CD14-positive monocyte (primary cell): Measurements from ENCODE around the gene CTAGE1. TPM values are rescaled to one million over a fixed set of nuclear protein-coding genes. Genes with fewer than 3 reads are reported as not detected.

Experiments used
- DNase-seq, 3 donors: peaks; one replicate each; pipeline ENCODE4 v3.0.0-alpha.2; 2011 to 2022
- H2AFZ ChIP-seq: 2 replicates; pipeline ENCODE4 v1.6.0; 2012; ENCODE audit warnings: mild to moderate bottlenecking, low read depth, low read length, inconsistent platforms; ENCODE audit not compliant: insufficient read depth, poor library complexity, severe bottlenecking
- H3K27ac ChIP-seq, 2 donors: 1 replicate in 1 of 2; 2 replicates in 1 of 2; pipeline ENCODE4 v1.5.1; 2012 to 2013; ENCODE audit warnings: low read length in 2 of 2, control low read depth in 1 of 2, inconsistent platforms in 1 of 2, low read depth in 1 of 2, mild to moderate bottlenecking in 1 of 2
- H3K27me3 ChIP-seq, 2 donors: one replicate each; pipeline versions ENCODE4 v1.6.0 to v1.6.1; 2011 to 2013; ENCODE audit warnings: low read length in 2 of 2; ENCODE audit not compliant: control insufficient read depth in 2 of 2, insufficient read depth in 2 of 2
- H3K36me3 ChIP-seq, 2 donors: replicated peaks in 1 of 2; 1 replicate in 1 of 2; 2 replicates in 1 of 2; pipeline versions ENCODE4 v1.5.1 to v1.6.1; 2012 to 2013; ENCODE audit warnings: low read length in 2 of 2, control low read depth in 1 of 2, inconsistent platforms in 1 of 2, mild to moderate bottlenecking in 1 of 2; ENCODE audit not compliant: insufficient read depth in 2 of 2, control insufficient read depth in 1 of 2
- H3K4me1 ChIP-seq, 2 donors: 1 replicate in 1 of 2; 2 replicates in 1 of 2; pipeline versions ENCODE4 v1.5.1 to v1.6.1; 2012 to 2013; ENCODE audit warnings: low read length in 2 of 2, control low read depth in 1 of 2, inconsistent platforms in 1 of 2, mild to moderate bottlenecking in 1 of 2, moderate library complexity in 1 of 2; ENCODE audit not compliant: insufficient read depth in 2 of 2, control insufficient read depth in 1 of 2
- H3K4me2 ChIP-seq: replicated peaks from 2 replicates; pipeline ENCODE3; 2012; ENCODE audit warnings: low read length, moderate library complexity, mild to moderate bottlenecking; ENCODE audit not compliant: poor library complexity, severe bottlenecking; ENCODE audit errors: extremely low read depth
- H3K4me3 ChIP-seq, 3 experiments: fragments of 200-600 bp in 1 of 3; sonication (generic) in 1 of 3; replicated peaks in 1 of 3; 1 replicate in 2 of 3; 2 replicates in 1 of 3; pipeline ENCODE4 v1.5.1; 2011 to 2013; ENCODE audit warnings: low read length in 3 of 3, mild to moderate bottlenecking in 3 of 3, control low read depth in 2 of 3, low read depth in 2 of 3, inconsistent platforms in 1 of 3, moderate library complexity in 1 of 3
- H3K79me2 ChIP-seq: 2 replicates; pipeline ENCODE4 v1.6.0; 2012; ENCODE audit warnings: mild to moderate bottlenecking, control low read depth, inconsistent platforms, low read length, moderate library complexity; ENCODE audit not compliant: insufficient read depth
- H3K9ac ChIP-seq: 2 replicates; pipeline ENCODE4 v1.6.0; 2017; ENCODE audit warnings: low read length, mild to moderate bottlenecking; ENCODE audit not compliant: insufficient read depth, poor library complexity, severe bottlenecking
- H3K9me3 ChIP-seq, 2 donors: replicated peaks in 1 of 2; 1 replicate in 1 of 2; 2 replicates in 1 of 2; pipeline versions ENCODE4 v1.5.1 to v1.6.1; 2012 to 2013; ENCODE audit warnings: low read length in 2 of 2, control low read depth in 1 of 2; ENCODE audit not compliant: control insufficient read depth in 1 of 2, insufficient read depth in 1 of 2
- H4K20me1 ChIP-seq: 2 replicates; pipeline ENCODE4 v1.6.0; 2012; ENCODE audit warnings: mild to moderate bottlenecking, low read length, control low read depth, moderate library complexity; ENCODE audit not compliant: insufficient read depth
- H3K27ac Mint-ChIP-seq, 7 donors: one replicate each; pipeline ENCODE4 v1.8.0; 2020; ENCODE audit warnings: mild to moderate bottlenecking in 7 of 7, mixed read lengths in 7 of 7, moderate library complexity in 6 of 7, inconsistent platforms in 2 of 7
- H3K27me3 Mint-ChIP-seq, 3 donors: one replicate each; pipeline ENCODE4 v1.8.0; 2021 to 2022; ENCODE audit warnings: low read depth in 3 of 3, mild to moderate bottlenecking in 3 of 3, mixed read lengths in 3 of 3, moderate library complexity in 3 of 3, inconsistent platforms in 1 of 3
- H3K36me3 Mint-ChIP-seq, 2 donors: one replicate each; pipeline ENCODE4 v1.8.0; 2020; ENCODE audit warnings: mixed read lengths in 2 of 2, inconsistent platforms in 1 of 2, mild to moderate bottlenecking in 1 of 2
- H3K4me1 Mint-ChIP-seq: one replicate; pipeline ENCODE4 v1.8.0; 2020; ENCODE audit warnings: mild to moderate bottlenecking, mixed read lengths
- H3K4me3 Mint-ChIP-seq, 2 donors: one replicate each; pipeline ENCODE4 v1.8.0; 2020; ENCODE audit warnings: mild to moderate bottlenecking in 2 of 2, mixed read lengths in 2 of 2, moderate library complexity in 1 of 2
- H3K9me3 Mint-ChIP-seq, 7 donors: one replicate each; pipeline ENCODE4 v1.8.0; 2020 to 2022; ENCODE audit warnings: mixed read lengths in 7 of 7, mild to moderate bottlenecking in 6 of 7, moderate library complexity in 6 of 7, inconsistent platforms in 2 of 7
- WGBS: methylation state at CpG from one replicate; pipeline ENCODE4 v1.1.5; 2013; ENCODE audit warnings: missing lambda C conversion rate; ENCODE audit not compliant: insufficient coverage; 5-methylcytosine and 5-hydroxymethylcytosine counted together
- intact Hi-C, 2 donors: fragments of 100-400 bp; cut with micrococcal nuclease; formaldehyde crosslinking; loops; one replicate each; pipeline versions ENCODE4 v1.15.0 to v1.15.1; 2023
- polyA plus RNA-seq, 3 donors: library from polyadenylated mRNA; depleted of rRNA in 1 of 3; unstranded in 2 of 3; stranded (reverse) in 1 of 3; fragments of 300-500 nt in 2 of 3; fragments of >200 nt in 1 of 3; fragmentation: Illumina TruSeq in 2 of 3; gene quantifications; 1 replicate in 2 of 3; 2 replicates in 1 of 3; pipeline ENCODE4 v1.2.3, GENCODE V29; 2012 to 2021
- TF ChIP-seq, protein P1 (sequence below): fragments of 200-600 bp; IDR thresholded peaks from one replicate; pipeline ENCODE4 v1.8.0; 2022; ENCODE audit warnings: antibody characterized with exemption, mild to moderate bottlenecking

Gene CTAGE1
- polyA plus RNA-seq, 3 donors: not detected

DNA sequence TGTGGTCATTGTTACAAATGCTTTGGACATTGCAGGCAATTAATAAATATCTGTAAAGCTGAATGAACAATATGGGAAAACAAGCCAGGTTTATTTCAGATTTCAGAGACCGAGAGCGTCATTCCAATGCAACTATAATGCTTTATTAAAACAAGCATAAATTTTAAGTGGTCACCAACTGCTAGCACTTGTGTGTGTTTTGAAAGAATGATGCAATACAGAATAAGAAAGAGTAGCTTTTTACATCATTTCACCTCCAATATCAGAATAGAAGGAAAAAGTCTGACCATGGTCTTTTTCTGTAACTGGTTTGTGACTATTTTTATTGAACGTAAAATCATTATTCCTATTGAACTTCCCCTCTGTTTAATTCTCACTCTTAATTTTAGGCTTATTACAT lies 7.6 kb downstream of the CTAGE1 start:
- intact Hi-C loops: no loop called here
- no peak overlapping the region for H2AFZ ChIP-seq
- H3K9ac ChIP-seq: no peak overlapping the region
- H3K4me1 Mint-ChIP-seq: no peaks in the 10 kb centered on the region
- no peaks in the 10 kb centered on the region for H3K36me3 Mint-ChIP-seq
- H3K27ac ChIP-seq: no peak overlapping the region
- H3K9me3 ChIP-seq: peaks cover 1 to 13% of the 10 kb centered on the region in 2 donors
- peaks cover 5 to 11% (median 8%) of the 10 kb centered on the region in 7 donors for H3K9me3 Mint-ChIP-seq
- H3K4me3 ChIP-seq: no peak overlapping the region
- TF ChIP-seq, protein P1, sequence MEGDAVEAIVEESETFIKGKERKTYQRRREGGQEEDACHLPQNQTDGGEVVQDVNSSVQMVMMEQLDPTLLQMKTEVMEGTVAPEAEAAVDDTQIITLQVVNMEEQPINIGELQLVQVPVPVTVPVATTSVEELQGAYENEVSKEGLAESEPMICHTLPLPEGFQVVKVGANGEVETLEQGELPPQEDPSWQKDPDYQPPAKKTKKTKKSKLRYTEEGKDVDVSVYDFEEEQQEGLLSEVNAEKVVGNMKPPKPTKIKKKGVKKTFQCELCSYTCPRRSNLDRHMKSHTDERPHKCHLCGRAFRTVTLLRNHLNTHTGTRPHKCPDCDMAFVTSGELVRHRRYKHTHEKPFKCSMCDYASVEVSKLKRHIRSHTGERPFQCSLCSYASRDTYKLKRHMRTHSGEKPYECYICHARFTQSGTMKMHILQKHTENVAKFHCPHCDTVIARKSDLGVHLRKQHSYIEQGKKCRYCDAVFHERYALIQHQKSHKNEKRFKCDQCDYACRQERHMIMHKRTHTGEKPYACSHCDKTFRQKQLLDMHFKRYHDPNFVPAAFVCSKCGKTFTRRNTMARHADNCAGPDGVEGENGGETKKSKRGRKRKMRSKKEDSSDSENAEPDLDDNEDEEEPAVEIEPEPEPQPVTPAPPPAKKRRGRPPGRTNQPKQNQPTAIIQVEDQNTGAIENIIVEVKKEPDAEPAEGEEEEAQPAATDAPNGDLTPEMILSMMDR: no peak
- H4K20me1 ChIP-seq: no peaks in the 10 kb centered on the region
- no peaks in the 10 kb centered on the region for H3K79me2 ChIP-seq
- H3K27me3 ChIP-seq: no peaks in the 10 kb centered on the region
- no peaks in the 10 kb centered on the region for H3K4me1 ChIP-seq
- H3K27ac Mint-ChIP-seq: no peak overlapping the region
- H3K36me3 ChIP-seq: no peaks in the 10 kb centered on the region
- no peak for DNase-seq
- no peak overlapping the region for H3K4me2 ChIP-seq
- H3K27me3 Mint-ChIP-seq: peaks cover 0 to 4% (median 2%) of the 10 kb centered on the region in 3 donors
- WGBS: no CpG with 5 or more reads among the region's 3 CpGs
- H3K4me3 Mint-ChIP-seq: no peak overlapping the region

GRCh38 chr18:22409445-22409844 lies 8.3 kb downstream of the CTAGE1 start:
- H3K9ac ChIP-seq: no peak overlapping the region
- H4K20me1 ChIP-seq: no peaks in the 10 kb centered on the region
- WGBS: 0% methylated on average over 1 of the region's 1 CpG
- H3K4me3 Mint-ChIP-seq: no peak overlapping the region
- no peaks in the 10 kb centered on the region for H3K36me3 Mint-ChIP-seq
- no peak overlapping the region for H3K27ac Mint-ChIP-seq
- DNase-seq: no peak
- H3K36me3 ChIP-seq: no peaks in the 10 kb centered on the region
- no peak overlapping the region for H3K27ac ChIP-seq
- H2AFZ ChIP-seq: no peak overlapping the region
- no peaks in the 10 kb centered on the region for H3K27me3 ChIP-seq
- peaks cover 0 to 2% (median 2%) of the 10 kb centered on the region in 3 donors for H3K27me3 Mint-ChIP-seq
- peaks cover 5 to 13% of the 10 kb centered on the region in 2 donors for H3K9me3 ChIP-seq
- TF ChIP-seq, protein P1: no peak
- no peak overlapping the region for H3K4me2 ChIP-seq
- H3K4me3 ChIP-seq: no peak overlapping the region
- intact Hi-C loops: no loop called here
- no peaks in the 10 kb centered on the region for H3K4me1 Mint-ChIP-seq
- H3K4me1 ChIP-seq: no peaks in the 10 kb centered on the region
- peaks cover 6 to 14% (median 9%) of the 10 kb centered on the region in 7 donors for H3K9me3 Mint-ChIP-seq
- H3K79me2 ChIP-seq: no peaks in the 10 kb centered on the region
